Skeletal muscle satellite cell (primary cell): ENCODE data around the gene UNK.
"Not testable (repeated sequence)": the region's sequence is repeated elsewhere in the genome, so short reads cannot be mapped to it uniquely, and the experiment has no call there.

Experiments
- H3K27me3 ChIP-seq: 2 replicates; pipeline ENCODE4 v1.7.0; 2013; ENCODE audit warnings: low read length; ENCODE audit not compliant: control insufficient read depth, insufficient read depth
- H3K36me3 ChIP-seq: 2 replicates; pipeline ENCODE4 v1.7.0; 2013; ENCODE audit warnings: mild to moderate bottlenecking, control low read depth, low read length; ENCODE audit not compliant: insufficient read depth
- H3K4me1 ChIP-seq: 2 replicates; pipeline ENCODE4 v1.7.0; 2013; ENCODE audit warnings: low read length; ENCODE audit not compliant: control insufficient read depth, insufficient read depth
- H3K4me2 ChIP-seq: 2 replicates; pipeline ENCODE4 v1.7.0; 2013; ENCODE audit warnings: mild to moderate bottlenecking, low read length
- H3K4me3 ChIP-seq: 2 replicates; pipeline ENCODE4 v1.7.0; 2013; ENCODE audit warnings: low read length
- H3K9ac ChIP-seq: 2 replicates; pipeline ENCODE4 v1.7.0; 2013; ENCODE audit warnings: mild to moderate bottlenecking, low read depth, low read length, moderate library complexity
- H3K9me3 ChIP-seq: replicated peaks from 2 replicates; pipeline ENCODE4 v1.7.0; 2013; ENCODE audit warnings: mild to moderate bottlenecking, control low read depth, low read length

Gene UNK

DNA sequence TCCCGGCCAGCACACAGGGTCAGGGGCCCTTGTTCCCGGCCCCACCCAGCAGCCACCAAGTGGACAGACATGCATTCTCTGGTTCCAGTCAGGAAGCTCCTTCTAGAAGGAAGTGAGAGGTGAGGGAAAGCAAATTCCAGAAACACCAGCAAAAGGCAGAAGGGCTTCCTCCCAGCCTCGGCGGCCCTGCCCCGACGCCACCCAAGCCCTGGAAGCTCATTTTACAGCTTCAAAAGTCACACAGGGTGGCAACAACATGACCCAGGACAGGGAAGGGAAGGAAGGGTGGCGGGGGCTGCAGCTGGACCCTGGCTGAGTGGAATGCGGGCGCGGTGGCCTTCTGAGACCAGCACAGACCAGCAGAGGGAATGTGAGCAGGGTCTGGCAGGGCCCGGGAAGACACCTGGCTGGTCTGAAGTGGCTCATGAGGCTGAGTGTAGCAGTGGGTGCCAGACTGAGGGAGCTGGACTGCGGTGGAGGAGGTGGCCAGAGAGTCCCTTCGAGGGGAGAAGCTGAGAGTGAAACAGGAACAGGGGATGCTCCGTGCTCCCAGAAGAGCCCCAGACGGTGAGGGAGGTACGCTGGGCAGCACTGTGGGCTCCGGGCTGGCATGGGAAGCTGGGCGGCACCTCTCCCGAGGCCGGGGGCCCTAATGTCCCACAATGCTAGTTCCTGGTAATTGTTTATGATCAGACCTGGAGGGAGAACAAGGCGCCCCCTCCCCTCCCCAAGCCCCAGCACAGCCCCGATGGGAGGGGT lies 61.5 kb downstream of the UNK start:
- Histone ChIP-seq H3K9ac (no peak overlapping the region), H3K4me1 (peaks cover 35% of the 10 kb centered on the region), H3K4me2 (no peak overlapping the region), H3K9me3 (no peaks in the 10 kb centered on the region), H3K4me3 (no peak overlapping the region), H3K36me3 (peaks cover 39% of the 10 kb centered on the region), H3K27me3 (no peaks in the 10 kb centered on the region)

DNA sequence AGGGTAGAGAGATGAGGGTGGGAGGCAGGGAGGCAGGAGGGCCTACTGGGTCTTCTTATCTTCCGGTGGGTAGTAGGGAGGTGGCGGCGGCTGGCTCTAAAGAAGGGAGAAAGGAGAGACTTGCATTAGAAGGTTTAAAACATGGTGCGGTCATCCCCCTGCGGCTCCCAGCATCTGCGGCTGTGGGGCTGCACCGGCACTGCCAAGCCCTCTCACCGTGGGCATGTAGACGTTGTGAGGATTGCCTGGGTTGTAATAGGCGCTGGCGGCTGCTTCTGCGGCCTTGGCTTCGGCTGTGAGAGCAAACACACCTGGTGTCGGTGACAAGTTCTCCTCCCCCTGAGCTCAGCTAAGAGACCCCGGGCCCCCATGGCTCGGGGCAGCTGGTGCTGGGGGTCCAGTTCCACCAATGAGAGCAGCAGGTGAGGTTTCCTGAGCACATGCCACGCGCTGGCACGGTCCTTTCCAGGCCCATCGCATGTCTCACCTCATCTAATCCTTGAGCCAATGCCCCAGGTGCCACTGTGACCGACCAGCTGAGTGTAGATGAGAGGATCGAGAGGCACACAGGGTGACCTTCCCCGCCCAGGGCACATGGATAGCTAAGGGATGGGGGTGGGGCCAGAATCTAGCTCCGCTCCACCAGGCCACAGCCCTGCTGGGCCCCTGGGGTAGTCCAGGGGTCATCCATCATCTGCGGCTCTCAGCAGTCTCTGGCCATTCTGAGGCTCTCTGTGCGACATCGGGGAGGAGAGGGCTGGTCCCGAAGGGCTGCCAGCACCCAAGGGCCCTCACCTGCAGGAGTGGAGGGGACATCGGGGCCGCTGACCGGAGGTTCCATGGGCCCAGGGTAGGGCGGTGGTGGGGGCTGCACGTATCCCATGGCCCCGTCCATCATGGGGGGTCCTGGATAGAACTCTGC lies 62.3 kb downstream of the UNK start:
- peaks cover 39% of the 10 kb centered on the region for H3K36me3 ChIP-seq
- peaks cover 42% of the 10 kb centered on the region for H3K4me1 ChIP-seq
- H3K9ac ChIP-seq = no peak overlapping the region
- no peaks in the 10 kb centered on the region for H3K27me3 ChIP-seq
- no peaks in the 10 kb centered on the region for H3K9me3 ChIP-seq
- no peak overlapping the region for H3K4me3 ChIP-seq
- H3K4me2 ChIP-seq = no peak overlapping the region

DNA sequence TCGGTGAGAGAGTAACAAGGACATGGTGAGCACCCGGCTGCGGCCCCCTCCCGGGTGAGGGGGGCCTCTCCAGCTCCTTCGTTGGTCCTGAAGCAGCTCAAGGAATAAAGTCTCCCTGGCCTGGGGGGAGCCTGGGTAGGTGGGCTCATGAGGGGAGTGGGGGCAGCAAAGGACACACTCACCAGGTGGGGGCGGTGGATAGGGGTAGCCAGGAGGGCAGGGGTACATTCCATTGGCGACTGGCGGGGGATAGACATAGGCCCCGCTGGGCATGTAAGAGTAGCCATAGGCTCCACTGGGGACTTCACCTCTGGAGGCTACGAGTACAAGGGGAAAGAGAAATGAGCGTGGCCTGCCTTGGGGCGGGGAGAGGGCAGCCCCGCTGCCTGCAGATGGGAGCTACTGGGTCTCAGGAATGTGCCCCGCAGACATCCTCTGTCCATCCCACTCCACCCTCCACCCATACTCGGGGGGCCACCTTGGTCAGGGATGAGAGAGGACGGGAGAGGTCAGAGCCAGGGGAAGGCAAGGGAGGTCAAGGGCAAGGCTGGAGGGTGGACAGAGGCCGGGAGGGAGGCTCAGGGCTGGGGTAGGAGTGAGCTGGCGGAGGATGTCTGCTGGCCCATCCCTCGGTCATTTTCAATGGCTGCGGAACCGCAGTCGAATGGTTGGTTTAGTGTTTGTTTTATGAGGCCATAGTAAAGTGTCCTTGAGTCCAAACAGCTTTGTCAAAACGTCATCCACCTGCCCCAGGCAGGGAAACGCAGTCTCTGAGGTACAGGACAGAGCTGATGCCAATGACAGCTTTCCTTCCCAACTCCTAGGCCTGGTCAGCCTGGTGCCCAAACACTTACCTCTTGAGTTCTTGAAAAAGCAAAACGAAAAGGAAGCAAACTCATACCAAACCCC lies 63.3 kb downstream of the UNK start:
- H3K4me3 ChIP-seq = no peak overlapping the region
- no peaks in the 10 kb centered on the region for H3K27me3 ChIP-seq
- H3K36me3 ChIP-seq = peaks cover 39% of the 10 kb centered on the region
- no peak overlapping the region for H3K9ac ChIP-seq
- H3K9me3 ChIP-seq = no peaks in the 10 kb centered on the region
- H3K4me2 ChIP-seq = no peak overlapping the region
- H3K4me1 ChIP-seq = peaks cover 44% of the 10 kb centered on the region

DNA sequence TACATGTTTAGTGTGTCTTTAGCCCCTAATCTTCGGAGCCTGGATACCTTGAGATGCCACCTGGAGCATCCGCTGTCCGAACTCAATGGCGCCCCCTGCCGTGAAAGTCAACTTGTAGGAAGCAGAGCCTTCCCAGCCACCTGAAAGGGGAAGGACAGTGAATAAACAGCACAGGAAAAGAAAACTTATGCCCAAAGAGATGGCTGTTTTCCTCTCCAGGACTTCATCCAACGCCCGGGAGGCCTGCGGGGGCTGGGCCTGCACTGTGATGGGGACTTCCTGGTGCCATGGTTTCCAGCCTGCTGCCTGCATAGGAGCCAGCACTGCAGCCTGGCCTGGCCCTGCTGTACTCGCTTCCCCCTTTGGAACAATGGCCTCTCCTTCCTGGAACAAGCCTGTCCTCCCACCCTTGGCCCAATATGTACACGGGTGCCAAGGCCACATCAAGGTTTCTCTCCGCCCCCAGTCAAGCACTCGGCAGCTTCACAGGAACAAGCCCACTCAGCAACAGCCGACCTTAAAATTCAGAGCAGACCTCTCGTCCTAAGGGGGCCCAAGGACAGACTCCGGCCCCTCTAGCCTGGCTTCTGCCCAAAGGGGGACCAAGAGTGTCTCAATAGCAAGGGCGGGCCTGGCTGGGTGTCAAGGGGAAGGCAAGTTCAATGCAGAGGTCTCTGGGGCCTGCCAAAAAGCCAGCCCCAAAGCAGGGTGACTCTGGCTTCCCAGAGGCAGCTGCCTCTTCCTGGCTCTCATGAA lies 64.1 kb downstream of the UNK start:
- Histone ChIP-seq H3K4me1 (peaks cover 52% of the 10 kb centered on the region), H3K36me3 (peaks cover 39% of the 10 kb centered on the region), H3K4me3 (no peak overlapping the region), H3K4me2 (no peak overlapping the region), H3K9ac (no peak overlapping the region), H3K9me3 (no peaks in the 10 kb centered on the region), H3K27me3 (no peaks in the 10 kb centered on the region)

DNA sequence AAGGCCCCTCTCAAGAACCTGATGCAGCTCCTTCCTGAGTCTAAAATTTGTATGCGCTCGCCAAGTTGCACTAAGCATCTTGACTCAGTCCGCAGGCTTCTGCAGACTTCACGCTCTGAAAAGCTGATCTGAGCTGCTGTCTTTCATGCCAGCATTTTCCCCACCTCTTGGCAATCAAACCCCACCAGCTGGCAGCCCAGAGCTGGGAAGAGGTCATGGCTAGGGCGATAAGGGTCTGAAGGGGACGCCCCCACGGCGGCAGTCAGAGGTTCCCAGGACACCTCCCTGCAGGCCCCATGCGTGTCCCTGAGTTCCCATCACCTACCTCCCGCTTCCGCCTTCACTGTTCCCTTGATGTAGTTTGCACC lies 64.7 kb downstream of the UNK start:
- Histone ChIP-seq H3K4me1 (peaks cover 57% of the 10 kb centered on the region), H3K4me3 (no peak overlapping the region), H3K9ac (no peak overlapping the region), H3K4me2 (no peak overlapping the region), H3K9me3 (no peaks in the 10 kb centered on the region), H3K36me3 (peaks cover 39% of the 10 kb centered on the region), H3K27me3 (no peaks in the 10 kb centered on the region)

DNA sequence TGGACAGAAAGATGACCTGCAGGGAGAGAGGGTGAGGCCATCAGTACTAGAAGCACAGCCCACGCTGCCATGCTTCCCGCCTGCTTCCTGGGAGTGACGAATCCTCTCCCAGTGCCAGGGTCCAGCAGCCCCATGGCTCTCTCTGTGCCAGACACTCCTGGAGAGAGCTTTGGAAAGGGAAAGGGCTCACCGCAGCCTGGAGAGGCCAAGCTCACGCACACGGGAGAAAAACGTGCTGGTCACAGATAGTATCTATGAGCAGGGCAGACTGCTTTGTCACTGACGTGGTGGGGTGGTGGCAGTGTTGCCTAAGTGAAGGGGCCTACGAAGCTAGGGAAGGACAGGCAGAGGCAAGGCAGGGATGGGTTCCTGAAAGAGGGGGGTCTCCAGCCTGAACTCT lies 65.1 kb downstream of the UNK start:
- Histone ChIP-seq H3K4me3 (no peak overlapping the region), H3K36me3 (peaks cover 39% of the 10 kb centered on the region), H3K4me1 (peaks cover 61% of the 10 kb centered on the region), H3K9ac (no peak overlapping the region), H3K27me3 (no peaks in the 10 kb centered on the region), H3K4me2 (no peak overlapping the region), H3K9me3 (no peaks in the 10 kb centered on the region)

DNA sequence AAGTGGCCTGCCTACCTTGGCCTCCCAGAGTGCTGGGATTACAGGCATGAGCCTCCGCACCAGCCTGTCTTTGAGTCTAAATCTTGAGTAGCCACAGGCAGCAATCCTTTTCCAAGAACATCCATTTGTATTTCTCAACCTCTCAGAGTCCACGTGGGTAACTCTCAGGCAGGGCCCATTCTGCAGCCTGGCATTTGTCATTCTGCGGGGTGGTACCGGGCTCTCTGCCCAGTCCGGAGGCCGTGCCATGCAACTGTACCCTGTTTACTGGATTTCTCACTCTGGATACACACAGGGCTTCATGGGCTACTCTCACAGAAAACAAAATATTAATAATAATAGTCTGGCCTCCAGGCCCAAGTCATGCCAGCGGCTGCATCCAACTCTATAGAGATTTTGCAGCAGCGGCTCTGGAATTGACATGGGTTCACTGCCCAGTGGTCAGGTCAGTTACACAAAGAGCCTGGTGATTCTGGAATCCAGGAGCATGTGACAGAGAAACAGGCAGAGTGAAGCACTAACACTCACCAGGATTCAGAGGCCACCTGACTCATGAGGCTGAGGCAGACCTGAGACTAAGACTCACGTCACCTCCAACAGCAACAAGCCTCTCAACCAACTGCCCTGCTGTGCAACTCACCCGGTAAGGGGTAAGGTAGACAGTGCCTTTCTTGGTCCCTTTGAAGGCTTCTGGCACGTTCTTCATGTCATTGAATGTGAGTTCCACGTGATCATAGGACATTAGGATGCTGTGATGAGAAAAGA lies 66.5 kb downstream of the UNK start:
- Histone ChIP-seq H3K4me1 (peaks cover 49% of the 10 kb centered on the region), H3K4me3 (no peak overlapping the region), H3K4me2 (peak overlapping the region; percentile 17), H3K9me3 (no peaks in the 10 kb centered on the region), H3K27me3 (no peaks in the 10 kb centered on the region), H3K9ac (peak overlapping the region; percentile 25), H3K36me3 (peaks cover 36% of the 10 kb centered on the region)

DNA sequence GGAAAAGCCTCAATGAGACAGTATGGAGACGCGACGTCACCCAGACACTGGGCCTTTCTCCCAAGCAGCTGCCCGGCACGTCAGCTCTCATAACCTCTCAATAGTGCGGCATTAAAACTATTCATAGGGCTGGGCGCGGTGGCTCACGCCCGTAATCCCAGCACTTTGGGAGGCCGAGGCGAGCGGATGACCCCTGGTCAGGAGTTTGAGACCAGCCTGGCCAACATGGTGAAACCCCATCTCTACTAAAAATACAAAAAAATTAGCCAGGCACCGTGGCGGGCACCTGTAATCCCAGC lies 67.0 kb downstream of the UNK start:
- H3K9me3 ChIP-seq, H3K4me3 ChIP-seq, H3K27me3 ChIP-seq: not testable (repeated sequence)
- Histone ChIP-seq H3K36me3 (peaks cover 33% of the 10 kb centered on the region), H3K9ac (peak overlapping the region; percentile 25), H3K4me2 (peak overlapping the region; percentile 17), H3K4me1 (peaks cover 53% of the 10 kb centered on the region)

DNA sequence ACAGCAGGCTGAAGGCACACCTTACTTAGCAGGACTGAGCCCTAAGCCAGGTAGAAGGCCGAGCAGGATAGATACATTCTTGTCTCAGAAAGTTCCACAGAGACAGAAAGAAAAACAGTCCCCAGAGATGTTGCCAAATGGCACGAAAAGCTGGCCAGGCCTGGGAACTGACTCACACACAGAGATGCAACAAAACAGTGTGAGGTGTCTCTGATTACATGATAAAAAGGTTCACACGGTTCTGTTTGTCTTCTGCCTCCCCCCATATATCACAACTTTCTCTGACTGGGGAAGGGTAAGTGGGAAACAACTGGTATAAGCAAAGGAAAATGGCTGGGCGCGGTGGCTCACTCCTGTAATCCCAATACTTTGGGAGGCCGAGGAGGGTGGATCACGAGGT lies 68.8 kb downstream of the UNK start:
- Histone ChIP-seq H3K4me1 (peaks cover 53% of the 10 kb centered on the region), H3K9ac (peak overlapping the region; percentile 47), H3K4me2 (peak overlapping the region; percentile 71), H3K9me3 (no peaks in the 10 kb centered on the region), H3K27me3 (no peaks in the 10 kb centered on the region), H3K36me3 (peaks cover 15% of the 10 kb centered on the region), H3K4me3 (no peak overlapping the region)

DNA sequence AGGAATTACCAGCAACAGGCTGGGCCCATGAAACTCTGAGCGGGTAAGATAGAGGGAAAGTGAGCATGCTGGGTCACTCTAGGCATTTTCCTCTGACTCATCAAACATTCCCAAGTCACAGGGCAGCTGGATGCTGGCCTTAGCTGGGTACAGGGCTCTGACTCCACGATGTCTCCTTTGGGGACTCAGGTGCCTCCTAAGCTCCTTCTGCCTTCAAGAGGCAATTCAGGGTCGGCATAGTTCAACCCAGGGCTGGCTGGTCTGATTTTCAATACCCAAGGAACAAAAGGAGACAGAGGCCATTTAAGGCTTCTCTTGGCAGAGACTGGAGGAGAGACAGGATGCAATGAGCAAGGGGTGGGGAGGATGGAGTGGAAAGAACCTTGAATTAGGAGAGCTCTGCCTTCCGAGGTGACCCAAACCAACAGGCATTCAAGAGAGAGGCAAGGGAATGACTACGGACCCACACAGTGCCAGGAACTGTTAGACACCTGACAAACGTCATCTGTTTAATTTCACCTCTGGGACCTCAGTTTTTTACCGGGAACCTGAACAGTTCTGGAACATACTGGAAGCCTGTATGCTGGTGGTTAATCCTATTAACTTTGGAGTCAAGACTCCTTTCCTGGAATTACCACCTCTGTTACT lies 69.6 kb downstream of the UNK start:
- Histone ChIP-seq H3K36me3 (peaks cover 7% of the 10 kb centered on the region), H3K27me3 (no peaks in the 10 kb centered on the region), H3K9ac (peak overlapping the region; percentile 75), H3K4me2 (peak overlapping the region; percentile 87), H3K4me1 (peaks cover 48% of the 10 kb centered on the region), H3K4me3 (peak overlapping the region; percentile 71), H3K9me3 (no peaks in the 10 kb centered on the region)
